NCI-H1930 (cell line): ENCODE measurements around the gene CCDC117.

Experiments
- DNase-seq, 2 experiments: peaks; one replicate each; lab custom pipeline; 2025; lab: John Stamatoyannopoulos, UW

CCDC117 gene

DNA sequence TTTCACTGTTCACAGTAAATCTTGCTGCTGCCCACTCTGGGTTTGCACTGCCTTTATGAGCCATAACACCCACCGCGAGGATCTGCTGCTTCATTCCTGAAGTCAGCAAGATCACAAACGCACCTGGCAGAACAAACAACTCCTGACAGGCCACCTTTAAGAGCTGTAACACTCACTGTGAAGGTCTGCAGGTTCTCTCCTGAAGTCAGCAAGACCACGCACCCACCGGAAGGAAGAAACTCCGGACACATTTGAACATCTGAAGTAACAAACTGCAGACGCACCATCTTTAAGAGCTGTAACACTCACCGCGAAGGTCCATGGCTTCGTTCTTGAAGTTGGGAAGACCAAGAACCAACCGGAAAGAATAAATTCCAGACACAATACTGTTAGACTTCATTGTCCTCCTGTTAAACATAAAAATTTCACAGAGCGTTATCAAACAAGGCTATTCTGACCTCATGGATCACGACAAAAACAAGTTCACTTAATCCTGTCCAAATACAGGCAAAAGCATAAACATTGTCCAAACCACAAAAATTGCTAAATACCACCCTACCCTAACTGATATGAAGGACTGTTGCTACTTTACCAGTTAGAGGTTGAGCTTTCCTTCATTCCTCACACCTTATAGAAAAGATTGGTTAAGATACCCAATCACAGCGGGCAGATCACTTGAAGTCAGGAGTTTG, 3.0 kb upstream of the CCDC117 start:
- no peak for DNase-seq

DNA sequence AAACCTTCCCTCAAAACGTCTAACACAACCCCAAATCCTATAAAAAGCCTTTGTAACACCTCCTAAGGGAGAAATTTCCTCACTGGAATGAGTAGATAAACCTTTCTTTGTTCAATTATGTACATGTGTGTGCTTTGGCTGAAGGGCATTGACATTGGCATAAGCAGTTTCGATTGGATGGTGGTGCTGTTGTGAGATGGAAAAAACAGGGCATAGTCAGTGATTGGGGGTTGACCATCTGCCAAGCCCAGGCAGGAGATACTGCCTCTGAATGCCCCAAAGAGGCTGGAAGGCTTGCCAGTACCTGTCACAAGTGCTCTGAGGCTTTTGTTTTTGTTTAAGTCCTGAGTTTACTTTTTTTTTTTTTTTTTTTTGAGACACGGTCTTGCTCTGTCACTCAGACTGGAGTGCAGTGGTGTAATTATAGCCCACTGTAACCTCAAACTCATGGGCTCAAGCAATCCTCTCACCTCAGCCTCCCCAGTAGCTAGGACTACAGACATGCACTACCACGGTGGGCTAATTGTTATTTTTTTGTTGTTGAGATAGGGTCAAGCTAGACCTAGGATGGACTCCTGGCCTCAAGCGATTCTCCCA, 1.2 kb upstream of the CCDC117 start:
- no peak for DNase-seq

DNA sequence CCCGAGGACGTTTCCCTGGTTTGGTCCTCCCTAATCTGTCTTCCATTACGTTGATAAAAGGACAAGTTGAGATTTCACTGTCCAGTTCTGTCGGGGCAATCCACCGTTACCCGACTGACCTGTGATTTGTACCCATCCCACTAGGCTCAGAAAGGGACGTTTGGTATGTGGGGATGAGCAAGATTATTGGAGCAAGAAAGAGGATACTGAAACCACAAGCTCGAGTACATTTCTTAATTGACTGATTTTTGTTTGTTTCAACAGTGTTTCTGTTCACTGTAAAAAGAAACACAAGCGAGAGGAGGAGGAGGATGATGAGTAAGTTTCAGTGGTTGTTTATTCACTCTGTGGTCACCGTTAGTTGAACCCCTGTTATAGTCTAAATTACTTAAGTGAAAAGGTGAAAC, 969 bp downstream of the CCDC117 start:
- no peak for DNase-seq

DNA sequence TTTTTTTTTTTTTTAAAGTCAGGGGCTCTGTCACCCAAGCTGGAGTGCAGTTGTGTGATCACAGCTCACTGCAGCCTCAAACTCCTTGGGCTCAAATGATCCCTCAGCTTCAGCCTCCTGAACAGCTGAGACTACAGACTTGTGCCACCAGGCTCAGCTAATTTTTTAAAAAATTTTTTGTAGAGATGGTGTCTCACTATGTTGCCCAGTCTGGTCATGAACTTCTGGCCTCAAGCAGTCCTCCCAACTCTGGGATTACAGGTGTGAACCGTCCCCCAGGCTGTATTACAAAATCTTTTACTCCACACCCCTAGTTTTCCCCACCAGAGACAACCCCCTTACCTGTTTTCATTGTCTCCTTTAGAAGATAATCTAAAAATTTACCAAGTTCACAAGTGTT, 1.9 kb downstream of the CCDC117 start:
- DNase-seq = no peak

DNA sequence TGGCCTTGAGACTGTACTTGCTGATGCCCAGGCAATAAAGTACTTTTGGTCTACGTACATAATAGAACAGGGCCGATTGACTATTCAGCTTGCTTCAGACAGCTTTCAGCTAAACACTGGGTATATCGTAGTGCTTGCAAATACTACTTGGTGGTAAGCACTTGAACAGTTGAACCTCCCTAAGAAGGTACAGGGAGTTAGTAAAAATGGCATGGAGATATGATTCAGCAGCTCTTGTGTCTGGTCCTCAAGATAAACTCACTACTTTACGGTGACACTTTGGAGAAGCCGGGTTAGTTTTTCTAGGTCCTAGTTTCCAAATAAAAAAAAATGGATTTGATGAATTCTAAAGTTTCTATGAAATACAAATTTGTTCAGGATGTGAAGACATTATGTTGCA, 7.3 kb downstream of the CCDC117 start:
- DNase-seq = no peak

DNA sequence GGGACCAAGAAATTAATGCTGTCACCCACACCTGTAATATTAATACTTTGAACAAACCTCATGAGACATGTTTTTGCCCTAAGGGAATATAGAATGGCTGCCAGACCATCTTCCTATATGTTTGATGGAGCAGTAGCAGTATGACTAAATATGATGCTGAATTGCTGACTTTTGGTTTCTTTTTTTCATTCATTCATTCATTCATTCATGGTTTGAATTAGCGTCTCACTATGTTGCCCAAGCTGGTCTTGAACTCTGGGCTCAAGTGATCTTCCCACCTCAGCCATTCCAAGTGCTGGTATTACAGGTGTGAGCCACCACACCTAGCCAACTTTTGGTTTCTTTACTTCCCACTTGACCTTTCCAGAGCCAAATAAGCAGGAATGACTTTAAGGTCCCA, 7.8 kb downstream of the CCDC117 start:
- DNase-seq = no peak

DNA sequence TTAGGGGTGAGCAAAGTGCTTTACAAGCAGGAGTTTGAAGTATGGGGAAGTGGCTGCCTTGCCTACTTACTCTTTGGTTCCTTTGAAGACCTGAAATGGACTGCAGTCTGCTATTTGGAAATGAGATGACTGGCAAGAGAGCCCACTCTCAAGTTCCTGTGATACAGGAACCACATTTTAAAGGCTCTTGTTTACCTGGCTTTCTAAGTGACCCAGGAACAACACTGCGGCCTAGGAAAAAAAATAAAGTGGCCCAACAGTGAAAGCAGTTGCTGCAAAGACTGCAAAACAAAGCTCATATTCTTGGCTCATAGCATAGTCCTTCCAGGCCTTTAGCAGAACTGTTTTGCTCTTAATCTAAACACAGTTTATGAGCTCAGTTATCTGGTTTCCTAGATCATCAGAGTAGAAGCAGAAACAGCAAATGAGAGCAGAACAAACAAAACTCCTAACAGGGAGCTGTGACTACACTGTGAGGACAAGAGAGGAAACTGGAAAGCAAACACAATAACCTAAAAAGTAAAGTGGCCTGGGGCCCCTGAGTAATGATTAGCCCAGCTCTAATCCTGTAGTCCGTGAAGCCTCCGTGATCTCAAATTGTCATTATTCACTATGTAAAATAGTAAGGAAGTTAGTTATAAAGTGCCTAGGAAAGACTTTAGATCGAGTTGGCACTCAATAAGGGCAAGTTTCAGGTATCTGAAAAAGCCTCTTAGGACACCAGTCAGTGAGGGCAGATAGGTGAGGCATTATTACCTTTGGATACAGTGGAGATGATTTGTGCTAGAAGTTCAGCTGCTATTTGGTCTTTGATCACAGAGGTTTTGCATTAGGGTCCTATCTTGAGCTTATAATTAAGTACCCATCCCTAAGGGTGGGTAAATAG, 11.5 kb downstream of the CCDC117 start:
- no peak for DNase-seq

DNA sequence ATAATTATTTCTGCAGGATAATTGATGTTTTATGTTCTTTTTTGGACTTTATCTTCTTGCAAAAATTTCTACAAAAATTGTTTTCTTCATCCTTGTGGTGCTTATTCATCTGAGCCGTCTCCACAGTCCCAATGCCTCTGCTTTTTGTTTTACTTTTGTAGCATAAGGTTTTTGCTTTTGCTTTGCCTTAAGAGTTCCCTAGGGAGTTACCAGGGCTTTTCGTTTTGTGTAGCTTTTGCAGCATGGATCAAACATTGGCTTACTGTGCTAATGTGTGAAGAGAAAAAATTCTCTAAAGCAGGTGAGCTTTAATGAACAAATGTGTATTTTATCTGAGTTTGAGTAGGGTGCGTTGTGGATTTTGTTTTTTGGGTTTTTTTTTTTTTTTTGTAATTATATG, 16.1 kb downstream of the CCDC117 start:
- DNase-seq = no peak

DNA sequence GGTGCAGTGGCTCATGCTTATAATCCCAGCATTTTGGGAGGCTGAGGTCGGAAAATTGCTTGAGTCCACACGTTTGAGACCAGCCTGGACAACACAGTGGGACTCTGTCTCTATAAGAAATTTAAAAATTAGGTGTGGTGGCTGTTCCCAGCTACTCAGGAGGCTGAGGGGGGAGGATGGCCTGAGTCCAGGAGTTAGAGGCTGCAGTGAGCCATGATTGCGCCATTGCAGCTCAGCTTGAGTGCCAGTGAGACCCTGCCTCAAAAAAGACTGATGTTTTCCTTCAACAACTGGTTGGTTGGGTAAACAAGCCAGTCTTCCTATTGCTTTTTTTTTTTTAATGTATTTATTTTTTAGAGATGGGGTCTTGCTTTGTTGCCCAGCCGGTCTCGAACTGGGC, 18.6 kb downstream of the CCDC117 start:
- DNase-seq = no peak

DNA sequence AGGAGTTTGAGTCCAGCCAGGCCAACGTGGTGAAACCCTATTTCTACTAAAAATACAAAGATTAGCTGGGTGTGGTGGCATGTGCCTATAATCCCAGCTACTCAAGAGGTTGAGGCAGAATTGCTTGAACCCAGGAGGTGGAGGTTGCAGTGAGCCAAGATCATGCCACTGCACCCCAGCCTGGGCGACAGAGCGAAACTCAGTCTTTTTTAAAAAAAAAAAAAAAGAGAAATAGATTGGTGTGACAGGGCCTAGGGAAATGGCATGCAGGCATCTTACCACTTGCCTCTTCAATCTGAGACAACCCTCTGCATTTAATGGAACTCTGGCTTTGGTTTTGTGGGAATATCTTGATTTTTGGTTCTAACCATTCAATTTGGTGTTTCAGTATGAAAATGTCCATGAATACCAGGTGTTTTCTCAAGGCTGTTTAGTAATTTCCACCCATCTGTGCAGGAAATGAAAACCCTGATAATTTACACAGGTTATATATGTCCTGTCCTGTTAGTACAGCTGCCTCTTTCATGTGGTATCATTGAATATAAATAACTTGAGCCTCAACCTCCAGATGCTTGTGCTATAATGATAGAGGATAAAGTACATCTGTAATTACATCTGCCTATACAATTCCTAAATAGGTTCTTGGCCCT, 19.5 kb downstream of the CCDC117 start:
- DNase-seq = peak in 1 of 2 experiments; percentile 18

DNA sequence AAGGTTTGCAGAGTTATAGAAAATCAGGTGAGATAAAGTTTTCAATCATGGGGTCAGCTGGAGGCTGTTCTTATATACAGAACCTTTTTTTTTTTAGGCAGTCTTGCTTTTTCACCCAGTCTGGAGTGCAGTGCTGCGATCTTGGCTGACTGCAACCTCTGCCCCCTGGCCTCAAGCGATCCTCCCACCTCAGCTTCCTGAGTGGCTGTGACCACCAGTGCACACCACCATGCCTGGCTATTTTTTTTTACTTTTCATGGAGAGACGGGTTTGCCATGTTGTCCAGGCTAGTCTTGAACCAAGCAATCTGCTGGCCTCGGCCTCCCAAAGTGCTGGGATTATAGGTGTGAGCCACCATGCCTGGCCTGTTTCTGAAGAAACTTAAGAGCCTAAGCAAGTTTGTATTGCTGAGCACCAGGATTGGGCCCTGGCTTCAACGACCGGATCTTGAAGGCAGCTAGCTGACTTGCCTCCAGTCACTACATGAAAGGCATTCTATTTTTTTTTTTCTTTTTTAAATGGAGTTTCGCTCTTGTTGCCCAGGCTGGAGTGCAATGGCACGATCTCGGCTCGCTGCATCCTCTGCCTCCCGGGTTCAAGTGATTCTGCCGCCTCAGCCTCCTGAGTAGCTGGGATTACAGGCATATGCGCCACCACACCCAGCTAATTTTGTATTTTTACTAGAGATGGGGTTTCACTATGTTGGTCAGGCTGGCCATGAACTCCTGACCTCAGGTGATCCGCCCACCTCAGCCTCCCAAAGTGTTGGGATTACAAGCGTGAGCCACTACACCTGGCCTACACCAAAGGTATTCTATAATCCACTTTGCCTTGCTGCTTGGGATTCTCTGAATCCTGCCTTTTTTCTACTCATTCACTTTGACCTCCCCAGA, 20.2 kb downstream of the CCDC117 start:
- no peak for DNase-seq

DNA sequence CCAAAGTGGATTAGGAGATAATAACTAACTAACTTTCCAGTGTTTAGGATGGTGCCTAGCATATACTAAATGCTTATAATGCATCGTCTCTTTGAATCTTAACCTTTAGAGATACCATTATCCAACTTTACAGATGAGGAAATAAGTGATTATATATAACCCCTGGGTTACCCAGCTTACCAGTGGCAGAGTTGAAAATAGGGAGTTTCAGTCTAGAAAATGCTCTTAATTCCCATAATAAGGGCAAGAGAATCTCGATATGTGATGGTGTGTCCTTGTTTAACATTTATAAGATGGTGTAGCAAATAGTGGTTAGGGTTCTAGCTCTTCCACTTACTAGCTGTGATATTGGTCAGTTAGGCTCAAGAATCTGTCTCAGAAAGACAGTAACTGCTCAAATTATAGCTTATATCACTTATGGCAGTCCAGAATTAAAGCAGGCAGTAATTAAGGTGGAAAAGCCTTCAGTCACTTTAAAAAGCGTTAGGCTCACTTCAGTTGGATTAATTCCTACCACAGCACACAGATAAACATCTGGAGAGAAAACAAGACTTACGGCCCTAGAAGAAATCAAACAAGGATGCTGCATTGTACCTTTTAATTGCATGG, 21.6 kb downstream of the CCDC117 start:
- no peak for DNase-seq

DNA sequence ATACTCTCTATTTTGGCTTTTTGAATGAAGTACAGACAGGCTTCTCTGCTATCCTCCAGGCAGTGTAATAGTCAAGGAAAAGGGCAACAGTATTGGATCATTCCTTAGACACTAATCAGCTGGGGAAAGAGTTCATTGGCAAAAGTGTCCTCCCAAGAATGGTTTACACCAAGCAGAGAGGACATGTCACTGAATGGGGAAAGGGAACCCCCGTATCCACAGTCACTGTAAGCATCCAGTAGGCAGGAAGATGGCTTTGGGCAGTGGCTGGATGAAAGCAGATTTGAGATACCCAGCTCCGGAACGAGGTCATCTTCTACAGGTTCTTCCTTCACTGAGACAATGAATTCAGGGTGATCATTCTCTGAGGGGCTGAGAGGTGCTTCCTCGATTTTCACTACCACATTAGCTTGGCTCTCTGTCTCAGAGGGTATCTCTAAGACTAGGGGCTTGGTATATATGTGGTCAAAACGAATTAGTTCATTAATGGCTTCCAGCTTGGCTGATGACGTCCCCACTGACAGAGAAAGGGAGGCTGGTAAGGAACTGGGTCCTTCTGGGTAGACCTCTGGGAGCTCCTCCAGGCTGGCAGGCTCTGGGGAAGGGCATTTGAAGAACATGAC, 22.7 kb downstream of the CCDC117 start:
- no peak for DNase-seq

DNA sequence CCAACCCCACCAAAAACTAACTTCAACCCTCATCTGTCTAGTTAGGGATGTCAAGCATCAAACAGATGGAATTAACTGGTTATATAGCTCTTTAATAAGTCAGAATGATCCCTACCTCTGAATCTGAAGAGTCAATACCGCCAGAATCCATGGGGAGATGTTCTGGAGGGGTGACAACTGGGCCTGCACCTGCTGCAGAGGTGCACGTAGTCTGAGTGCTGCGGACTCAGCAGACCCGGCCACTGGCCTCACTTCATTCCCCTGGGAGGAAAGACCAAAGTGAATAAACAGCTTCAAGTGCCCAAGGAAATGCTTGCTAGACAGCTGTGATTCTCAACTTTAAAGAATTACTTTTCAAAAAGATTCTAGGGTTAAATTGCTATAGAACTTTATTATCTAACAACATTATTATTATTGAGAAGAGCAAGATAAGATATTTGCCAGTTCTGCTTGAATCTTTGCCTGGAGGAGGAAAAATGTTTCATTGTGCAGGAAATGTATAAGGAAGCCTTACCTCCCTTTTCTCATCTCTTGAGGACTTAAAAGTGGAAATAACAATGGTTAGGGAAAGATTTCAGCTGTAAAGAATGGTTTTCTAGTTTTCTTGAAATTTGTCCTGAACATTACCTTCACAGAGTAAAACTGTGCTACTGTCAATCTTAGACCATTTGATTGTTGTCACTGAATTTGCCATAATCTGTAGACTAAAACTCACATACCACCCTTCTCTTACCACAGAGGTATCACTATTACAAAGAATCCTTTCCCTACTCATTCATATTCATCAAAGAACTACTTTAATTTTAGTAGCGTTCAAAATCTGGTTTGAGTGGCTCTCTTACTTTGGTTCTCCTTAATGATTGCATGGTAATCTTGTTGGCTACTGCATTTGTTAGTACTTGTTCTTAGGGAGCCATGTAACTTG, 23.7 kb downstream of the CCDC117 start:
- DNase-seq = no peak

DNA sequence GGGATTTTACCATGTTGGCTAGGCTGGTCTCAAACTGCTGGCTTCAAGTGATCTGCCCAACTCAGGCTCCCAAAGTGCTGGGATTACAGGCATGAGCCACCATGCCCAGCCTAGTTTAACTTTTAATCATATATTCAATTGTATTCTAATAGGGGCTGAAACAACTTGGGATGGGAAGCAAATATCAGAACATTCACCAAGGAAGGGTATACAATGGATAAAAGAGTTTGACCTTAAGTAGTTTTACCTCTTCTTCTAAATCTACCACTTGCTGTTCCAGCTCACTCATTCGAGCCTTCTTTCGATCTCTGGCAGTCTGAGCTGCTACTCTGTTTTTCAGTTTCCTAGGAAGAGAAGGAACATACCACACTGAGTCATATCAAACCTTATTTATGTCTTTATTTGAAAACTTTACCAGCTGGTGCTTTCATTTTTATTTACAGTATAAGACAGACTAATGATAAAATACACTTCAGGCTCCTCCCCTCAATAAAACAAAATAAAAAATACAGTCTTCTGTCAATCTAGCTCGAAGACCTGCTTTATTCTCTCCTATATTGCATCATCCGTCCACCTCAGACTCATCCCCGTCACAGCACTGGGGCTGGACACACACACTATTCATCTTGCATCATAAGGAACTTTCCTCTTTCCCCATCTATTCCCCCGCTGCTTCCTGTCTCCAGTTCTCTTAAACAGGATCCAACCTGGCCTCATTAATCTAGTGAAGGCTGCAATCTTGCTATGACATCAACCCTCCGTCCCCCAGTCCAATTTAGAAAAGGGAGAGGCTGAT, 26.5 kb downstream of the CCDC117 start:
- DNase-seq = no peak

DNA sequence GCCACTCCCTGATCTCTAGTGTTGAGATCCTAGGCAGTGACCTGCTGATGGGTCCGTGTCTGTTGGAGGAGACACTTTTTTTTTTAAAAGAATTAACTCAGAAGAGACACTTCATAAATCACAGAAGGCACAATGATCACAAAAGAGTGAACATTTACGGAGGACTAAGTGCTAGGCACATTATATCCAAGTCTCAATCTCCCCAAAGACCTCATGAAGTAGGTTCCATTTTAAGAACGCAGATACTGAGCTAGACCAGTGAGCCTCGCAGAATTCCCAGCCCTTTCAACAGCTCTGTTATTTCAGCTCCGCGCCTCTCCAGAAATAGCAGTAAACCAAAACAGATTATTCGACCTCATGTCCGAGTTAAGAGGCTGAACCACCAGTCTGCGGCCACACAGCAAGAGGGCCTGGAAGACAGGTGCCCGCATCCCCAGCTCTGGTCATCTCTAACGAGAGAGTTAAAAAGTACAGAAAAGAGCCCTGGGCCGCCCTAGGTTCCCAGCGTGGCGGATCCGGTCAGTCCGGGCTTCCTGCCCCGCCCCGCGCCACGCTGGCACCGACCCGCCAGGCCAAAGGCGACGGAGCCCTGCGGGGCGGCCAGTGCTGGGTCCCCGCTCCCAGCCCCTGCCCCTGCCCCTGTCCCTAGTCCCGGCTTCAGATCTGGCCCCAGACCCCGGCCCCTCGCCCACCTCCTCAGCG, 27.3 kb downstream of the CCDC117 start:
- DNase-seq = no peak

DNA sequence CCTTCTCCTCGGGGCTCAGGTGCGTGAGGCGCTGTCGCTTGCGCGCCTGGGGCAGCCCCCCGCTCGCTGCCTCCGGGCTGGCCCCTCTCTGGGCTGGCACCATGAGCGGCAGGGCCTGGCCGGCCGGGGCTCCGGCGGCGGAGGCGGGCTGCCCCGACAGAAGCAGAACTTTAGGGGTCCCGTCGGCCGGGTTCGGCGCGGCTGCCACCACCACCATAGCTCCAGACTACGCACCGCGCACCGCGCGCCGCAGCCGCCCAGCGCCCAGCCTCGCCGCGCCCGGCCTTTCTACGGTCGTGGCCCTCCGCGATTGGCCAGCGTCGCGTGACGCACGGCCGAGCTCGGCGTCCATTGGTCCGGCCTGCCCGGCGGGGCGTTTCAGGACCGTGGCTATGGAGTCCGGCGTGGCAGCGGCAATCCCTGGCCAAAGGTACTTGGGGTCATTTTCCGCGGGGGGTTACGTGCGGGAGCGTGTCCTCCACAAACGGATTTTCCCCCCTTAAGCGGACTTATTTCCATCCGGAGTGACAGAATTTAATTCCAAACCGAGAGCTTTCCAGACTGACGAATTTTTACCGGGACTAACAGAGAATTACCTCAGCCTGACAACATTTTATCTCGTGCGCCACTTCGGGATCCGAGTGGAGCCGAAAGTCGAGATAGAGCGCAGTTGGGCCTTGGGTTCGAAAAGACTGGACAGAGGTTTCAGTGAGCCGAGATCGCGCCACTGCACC, 28.0 kb downstream of the CCDC117 start, which contains the start of gene XBP1:
Gene XBP1 (minus strand): TSS at position 262 of the 734 bp plus-strand sequence.
- peak; percentile 79 to 94 for DNase-seq
